OCI-LY3 (cell line): Measurements from ENCODE around the gene ZSCAN16.

Experiments used
- CTCF ChIP-seq: fragments of 200-600, 300-600 bp; sonication (generic); IDR thresholded peaks from 2 replicates; pipeline ENCODE4 v1.5.1; 2014; ENCODE audit warnings: antibody characterized with exemption, low read length, low read depth
- EZH2phosphoT487 ChIP-seq: fragments of 200-600 bp; shearing (Covaris generic); IDR thresholded peaks from 2 replicates; pipeline ENCODE4 v1.6.1; 2018; ENCODE audit warnings: antibody characterized with exemption, mixed run types, low read depth

- TF ChIP-seq CTCF, result no peak
- no peak for TF ChIP-seq EZH2phosphoT487
These were observed at the start of gene ZSCAN16 for GRCh38 chr6:28124350-28124970.
